A673 (cell line): ENCODE results near the gene EVX2.

ENCODE experiments used
- CTCF ChIP-seq: fragments of 300-800, 200-600 bp; sonication (generic); conservative IDR thresholded peaks from 2 replicates; pipeline ENCODE4 v1.5.1; 2017; ENCODE audit warnings: low read depth, mild to moderate bottlenecking, antibody characterized with exemption, low read length, moderate library complexity, mixed read lengths
- EZH2 ChIP-seq: fragments of 200-600 bp; sonication (generic); IDR thresholded peaks from 2 replicates; pipeline ENCODE4 v1.6.1; 2017; ENCODE audit warnings: borderline replicate concordance, low read depth, mild to moderate bottlenecking, mixed read lengths, antibody characterized with exemption, low read length; ENCODE audit not compliant: poor library complexity, severe bottlenecking

DNA sequence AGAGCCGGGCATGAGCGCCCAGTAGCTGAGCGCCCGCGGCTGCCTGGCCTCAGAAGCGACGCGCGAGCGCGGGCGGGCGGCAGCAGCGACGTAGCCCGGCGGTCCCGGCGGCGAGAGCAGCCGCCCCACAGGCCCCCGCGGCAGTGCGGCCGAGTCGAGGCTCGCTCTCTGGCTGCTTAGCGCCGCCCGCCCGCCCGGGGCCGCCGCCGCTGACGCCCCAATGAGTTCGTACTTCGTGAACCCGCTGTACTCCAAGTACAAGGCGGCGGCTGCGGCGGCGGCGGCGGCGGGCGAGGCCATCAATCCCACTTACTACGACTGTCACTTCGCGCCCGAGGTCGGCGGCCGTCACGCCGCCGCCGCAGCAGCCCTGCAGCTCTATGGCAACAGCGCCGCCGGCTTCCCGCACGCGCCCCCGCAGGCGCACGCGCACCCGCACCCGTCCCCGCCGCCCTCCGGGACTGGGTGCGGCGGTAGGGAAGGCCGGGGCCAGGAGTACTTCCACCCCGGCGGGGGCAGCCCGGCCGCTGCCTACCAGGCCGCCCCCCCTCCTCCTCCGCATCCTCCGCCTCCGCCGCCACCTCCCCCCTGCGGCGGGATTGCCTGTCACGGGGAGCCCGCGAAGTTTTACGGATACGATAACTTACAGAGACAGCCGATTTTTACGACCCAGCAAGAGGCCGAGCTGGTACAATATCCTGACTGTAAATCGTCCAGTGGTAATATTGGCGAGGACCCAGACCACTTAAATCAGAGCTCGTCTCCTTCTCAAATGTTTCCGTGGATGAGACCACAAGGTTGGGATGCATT, 46.6 kb upstream of the EVX2 start:
- TF ChIP-seq CTCF = no peak
- no peak for TF ChIP-seq EZH2
